Testis (tissue), 2 donors: ENCODE data around the gene PHYKPL.

Experiments used
- CTCF ChIP-seq, 3 experiments: fragments of 450-650 bp in 2 of 3; fragments of 200-600 bp in 1 of 3; sonication (generic) in 1 of 3; IDR thresholded peaks; one replicate each; pipeline ENCODE4 v1.5.1; 2016 to 2019; ENCODE audit warnings: antibody characterized with exemption in 3 of 3, mild to moderate bottlenecking in 2 of 3, moderate library complexity in 1 of 3
- POLR2A ChIP-seq: fragments of 450-650 bp; IDR thresholded peaks from one replicate; pipeline ENCODE4 v1.6.1; 2017; ENCODE audit warnings: antibody characterized with exemption, mild to moderate bottlenecking, moderate library complexity

- no peak for TF ChIP-seq CTCF (IDR thresholded peaks at IDR 0.05)
- no peak for TF ChIP-seq POLR2A
Measured at GRCh38 chr5:178223828-178224335, 8.7 kb downstream of the PHYKPL start.
